GM10248 (cell line): Measurements from ENCODE around the gene ZNF641.

Experiments
- CTCF ChIA-PET: fragments of 300-600 bp; sonication (Branson Sonifier 250); formaldehyde crosslinking; extraction: SDS; loops from one replicate; lab custom pipeline; 2021; ENCODE audit warnings: antibody characterized with exemption; lab: Yijun Ruan, JAX
- POLR2A ChIA-PET: fragments of 350-650 bp; sonication (Branson Sonifier 250); formaldehyde crosslinking; extraction: SDS; loops from one replicate; lab custom pipeline; 2020; ENCODE audit warnings: antibody characterized with exemption; lab: Yijun Ruan, JAX
- DNase-seq: peaks from one replicate; pipeline ENCODE4 v3.0.0; 2012; ENCODE audit errors: extremely low spot score
- TF ChIP-seq, protein P1 (sequence below): IDR thresholded peaks from 2 replicates; pipeline ENCODE4 v1.5.1; 2012; ENCODE audit warnings: mild to moderate bottlenecking, low read depth; ENCODE audit errors: extremely low read depth, missing control alignments, control extremely low read depth

The ZNF641 gene

DNA sequence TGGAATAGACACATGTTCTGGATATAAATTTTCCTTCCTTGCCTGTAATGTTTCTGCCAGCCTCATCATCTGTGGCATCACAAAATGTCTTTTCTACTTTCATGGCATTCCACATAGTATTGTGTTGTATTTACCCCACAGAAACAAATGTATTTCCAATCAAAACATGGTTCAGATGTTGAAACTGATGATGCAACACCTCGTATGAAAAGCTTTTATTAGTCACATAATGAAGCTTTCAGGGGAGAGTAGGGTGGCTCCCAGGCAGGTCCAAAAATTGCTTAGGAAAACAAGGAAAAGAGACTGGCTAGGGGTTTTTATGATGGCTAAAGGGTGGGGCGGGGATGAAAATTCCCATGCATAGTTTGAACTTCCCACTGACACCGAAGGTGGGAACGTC is 29.1 kb upstream of the ZNF641 start:
- TF ChIP-seq, protein P1, sequence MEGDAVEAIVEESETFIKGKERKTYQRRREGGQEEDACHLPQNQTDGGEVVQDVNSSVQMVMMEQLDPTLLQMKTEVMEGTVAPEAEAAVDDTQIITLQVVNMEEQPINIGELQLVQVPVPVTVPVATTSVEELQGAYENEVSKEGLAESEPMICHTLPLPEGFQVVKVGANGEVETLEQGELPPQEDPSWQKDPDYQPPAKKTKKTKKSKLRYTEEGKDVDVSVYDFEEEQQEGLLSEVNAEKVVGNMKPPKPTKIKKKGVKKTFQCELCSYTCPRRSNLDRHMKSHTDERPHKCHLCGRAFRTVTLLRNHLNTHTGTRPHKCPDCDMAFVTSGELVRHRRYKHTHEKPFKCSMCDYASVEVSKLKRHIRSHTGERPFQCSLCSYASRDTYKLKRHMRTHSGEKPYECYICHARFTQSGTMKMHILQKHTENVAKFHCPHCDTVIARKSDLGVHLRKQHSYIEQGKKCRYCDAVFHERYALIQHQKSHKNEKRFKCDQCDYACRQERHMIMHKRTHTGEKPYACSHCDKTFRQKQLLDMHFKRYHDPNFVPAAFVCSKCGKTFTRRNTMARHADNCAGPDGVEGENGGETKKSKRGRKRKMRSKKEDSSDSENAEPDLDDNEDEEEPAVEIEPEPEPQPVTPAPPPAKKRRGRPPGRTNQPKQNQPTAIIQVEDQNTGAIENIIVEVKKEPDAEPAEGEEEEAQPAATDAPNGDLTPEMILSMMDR = no peak
- DNase-seq = no peak
- POLR2A ChIA-PET = no interaction called here
- CTCF ChIA-PET = interaction anchor here (0.9 to 1.0 kb wide), 2 partner anchors 9 to 36 kb away, joined by 3 read pairs; no protein-coding TSS in a partner anchor

DNA sequence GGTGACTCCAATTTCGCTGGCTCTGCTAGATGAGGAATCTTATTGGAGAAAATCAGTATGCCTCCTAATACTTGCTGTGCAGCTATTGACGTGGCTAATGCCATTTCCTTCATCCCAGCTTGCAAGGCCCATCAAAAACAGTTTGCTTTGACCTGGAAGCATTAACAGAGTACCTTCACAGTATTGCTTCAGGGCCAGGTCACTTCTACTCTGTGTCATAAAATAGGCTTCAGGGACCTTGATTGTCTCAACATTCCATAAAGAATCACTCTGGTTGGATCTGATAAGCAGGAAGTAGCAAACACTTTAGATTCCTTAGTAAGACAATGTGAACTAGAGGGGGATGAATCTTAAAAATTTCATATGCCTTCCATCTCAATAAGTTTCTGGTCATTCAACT is 26.9 kb upstream of the ZNF641 start:
- no peak for DNase-seq
- ChIA-PET CTCF (interaction anchor here (1.0 to 1.4 kb wide), 2 partner anchors 10 to 49 kb away, joined by 3 read pairs; no protein-coding TSS in a partner anchor), POLR2A (no interaction called here)
- TF ChIP-seq, protein P1 = no peak

DNA sequence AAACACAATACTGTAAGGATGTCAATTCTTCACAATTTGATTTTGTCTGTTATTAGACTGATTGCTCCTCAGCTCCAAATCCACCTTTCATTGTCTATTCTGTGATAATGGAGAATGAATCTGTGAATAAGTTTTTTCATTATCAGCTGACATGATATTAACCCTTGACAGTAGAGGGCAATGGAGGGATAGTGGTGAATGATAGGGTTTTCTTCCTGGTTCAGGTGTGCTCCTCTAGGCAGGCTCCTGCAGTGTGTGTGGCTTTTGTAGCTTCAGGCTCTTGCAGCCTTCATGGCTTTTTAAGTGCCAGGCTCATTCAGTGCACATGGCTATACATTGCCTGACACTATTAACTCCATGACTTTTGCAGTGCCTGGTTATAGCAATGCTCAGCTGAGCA is 23.4 kb upstream of the ZNF641 start:
- POLR2A ChIA-PET = no interaction called here
- TF ChIP-seq, protein P1 = no peak
- DNase-seq = no peak
- CTCF ChIA-PET = interaction anchor here (0.8 to 2.2 kb wide), 3 partner anchors 13 to 245 kb away, joined by 3 to 7 read pairs (median 3); no protein-coding TSS in a partner anchor

DNA sequence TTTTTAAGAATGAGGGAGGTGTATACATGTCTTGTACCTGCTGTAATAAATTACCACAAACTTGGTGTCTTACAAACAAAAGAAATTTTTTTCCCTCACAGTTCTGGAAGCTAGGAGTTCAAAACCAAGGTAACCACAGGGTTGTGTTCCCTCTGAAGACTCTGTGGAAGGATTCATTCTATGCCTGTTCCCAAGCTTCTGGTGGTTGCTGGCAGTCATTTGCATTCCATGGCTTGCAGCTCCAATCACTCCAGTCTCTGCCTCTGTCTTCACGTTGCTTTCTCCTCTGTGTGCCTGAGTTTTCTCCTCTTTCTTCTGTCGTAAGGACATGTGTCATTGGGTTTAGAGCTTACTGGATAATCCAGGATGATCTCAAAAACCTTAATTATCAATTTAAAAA is 15.4 kb upstream of the ZNF641 start:
- POLR2A ChIA-PET = no interaction called here
- no peak for DNase-seq
- TF ChIP-seq, protein P1 = no peak
- CTCF ChIA-PET = interaction anchor here (1.1 kb wide), 1 partner anchor 28 kb away, joined by 3 read pairs; no protein-coding TSS in a partner anchor

DNA sequence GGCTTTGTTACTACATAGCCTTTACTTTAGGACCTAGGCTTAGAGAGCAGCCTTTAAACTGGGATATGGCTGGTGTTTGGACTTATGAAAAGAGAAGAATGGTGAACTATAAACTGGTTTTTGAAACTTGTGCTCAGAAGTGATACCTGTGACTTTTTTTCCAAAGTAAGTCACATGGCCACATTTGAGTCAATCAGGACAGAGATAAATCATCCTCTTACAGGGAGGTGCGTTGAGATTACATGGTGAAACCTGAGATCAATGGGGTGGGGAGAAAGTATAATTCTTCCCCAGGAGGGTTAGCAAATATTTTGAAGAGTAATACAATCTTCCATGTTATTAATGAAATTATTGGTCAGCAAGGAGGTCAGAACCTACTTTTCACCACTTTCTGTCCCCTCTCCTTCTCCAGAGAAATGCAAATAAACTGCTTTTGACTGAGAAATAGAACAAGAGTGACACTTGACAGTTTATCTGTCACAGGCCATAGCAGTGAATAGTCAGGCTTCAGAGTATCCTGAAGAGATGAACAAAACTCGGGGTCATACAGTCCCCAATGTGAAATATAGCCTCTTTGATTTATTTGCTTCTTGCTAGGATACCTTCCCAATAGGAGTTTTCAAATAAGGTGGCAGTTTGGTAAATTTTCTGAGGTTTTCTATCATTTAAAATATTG is 11.1 kb upstream of the ZNF641 start:
- POLR2A ChIA-PET = no interaction called here
- TF ChIP-seq, protein P1 = no peak
- DNase-seq = no peak
- CTCF ChIA-PET = no interaction called here

DNA sequence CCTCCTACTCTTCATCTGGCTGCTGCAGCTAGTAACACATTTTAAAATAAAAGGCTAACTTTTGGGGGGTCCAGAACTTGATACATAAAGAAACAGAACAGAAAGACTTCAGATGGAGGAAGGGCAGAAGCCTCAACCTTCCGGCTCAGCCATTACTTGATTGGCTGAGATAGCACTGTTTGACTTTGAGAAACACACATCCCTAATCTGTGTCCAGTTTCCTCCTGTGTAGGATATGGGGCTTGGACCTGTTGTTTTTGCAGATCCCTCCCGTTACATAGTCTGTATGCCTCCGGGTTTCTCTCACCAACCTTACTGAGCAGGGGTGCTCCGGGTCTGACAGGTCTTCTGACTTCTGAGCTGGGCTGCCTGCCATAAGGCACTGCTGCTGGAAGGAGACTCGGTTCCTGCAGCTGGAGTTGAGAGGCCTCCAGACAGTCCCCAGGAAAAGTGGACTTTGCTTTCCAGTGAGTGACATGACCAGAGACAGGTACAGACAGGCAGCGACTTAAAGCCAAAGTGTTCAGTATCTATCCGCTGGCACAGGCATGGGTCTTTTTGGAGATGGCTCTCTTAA is 8.3 kb upstream of the ZNF641 start:
- TF ChIP-seq, protein P1 = no peak
- no peak for DNase-seq
- ChIA-PET CTCF (no interaction called here), POLR2A (no interaction called here)
